ENCODE results near the gene RBM20. TPM values are rescaled to one million over a fixed set of nuclear protein-coding genes. Genes with fewer than 3 reads are reported as not detected.

The RBM20 gene
- total RNA-seq, 6 experiments from 2014 or later, result 0.04 to 0.29 (median 0.06) TPM

DNA sequence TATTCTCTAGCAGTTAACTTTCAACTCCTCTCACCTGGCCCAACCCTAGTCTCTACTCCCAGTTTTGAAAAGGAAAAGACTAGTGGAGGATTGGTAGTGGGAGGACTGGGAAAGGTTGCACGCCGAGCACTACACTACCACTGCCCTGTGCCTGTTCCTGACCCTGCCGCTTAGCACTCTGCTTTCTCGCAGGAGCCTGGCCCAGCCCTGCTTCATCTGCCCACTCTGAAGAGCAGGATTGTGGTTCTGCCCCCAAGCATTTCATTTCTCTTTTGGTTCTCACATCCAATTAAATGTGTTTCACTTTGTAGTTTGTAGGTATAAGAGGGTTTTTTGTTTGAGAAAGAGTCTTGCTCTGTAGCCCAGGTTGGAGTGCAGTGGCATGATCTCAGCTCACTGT is 31.5 kb upstream of the RBM20 start:
- Histone ChIP-seq H3K36me3 (no peaks in the 10 kb centered on the region), H3K27ac (no peak overlapping the region), H3K27me3 (no peaks in the 10 kb centered on the region), H3K9me3 (no peaks in the 10 kb centered on the region), H3K4me3 (no peak overlapping the region), H3K4me1 (no peaks in the 10 kb centered on the region)
- intact Hi-C loops (cut with DNase I), result no loop called here
- DNase-seq (no peak), ATAC-seq (no peak)
- WGBS (ENCODE audit: insufficient coverage, low coverage, low lambda C conversion rate, missing lambda C conversion rate), result 96% methylated on average over 4 of the region's 4 CpGs
- TF ChIP-seq POLR2A (IDR thresholded peaks at IDR 0.05), result no peak
- TF ChIP-seq, protein P1, sequence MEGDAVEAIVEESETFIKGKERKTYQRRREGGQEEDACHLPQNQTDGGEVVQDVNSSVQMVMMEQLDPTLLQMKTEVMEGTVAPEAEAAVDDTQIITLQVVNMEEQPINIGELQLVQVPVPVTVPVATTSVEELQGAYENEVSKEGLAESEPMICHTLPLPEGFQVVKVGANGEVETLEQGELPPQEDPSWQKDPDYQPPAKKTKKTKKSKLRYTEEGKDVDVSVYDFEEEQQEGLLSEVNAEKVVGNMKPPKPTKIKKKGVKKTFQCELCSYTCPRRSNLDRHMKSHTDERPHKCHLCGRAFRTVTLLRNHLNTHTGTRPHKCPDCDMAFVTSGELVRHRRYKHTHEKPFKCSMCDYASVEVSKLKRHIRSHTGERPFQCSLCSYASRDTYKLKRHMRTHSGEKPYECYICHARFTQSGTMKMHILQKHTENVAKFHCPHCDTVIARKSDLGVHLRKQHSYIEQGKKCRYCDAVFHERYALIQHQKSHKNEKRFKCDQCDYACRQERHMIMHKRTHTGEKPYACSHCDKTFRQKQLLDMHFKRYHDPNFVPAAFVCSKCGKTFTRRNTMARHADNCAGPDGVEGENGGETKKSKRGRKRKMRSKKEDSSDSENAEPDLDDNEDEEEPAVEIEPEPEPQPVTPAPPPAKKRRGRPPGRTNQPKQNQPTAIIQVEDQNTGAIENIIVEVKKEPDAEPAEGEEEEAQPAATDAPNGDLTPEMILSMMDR (IDR thresholded peaks at IDR 0.05), result no peak

DNA sequence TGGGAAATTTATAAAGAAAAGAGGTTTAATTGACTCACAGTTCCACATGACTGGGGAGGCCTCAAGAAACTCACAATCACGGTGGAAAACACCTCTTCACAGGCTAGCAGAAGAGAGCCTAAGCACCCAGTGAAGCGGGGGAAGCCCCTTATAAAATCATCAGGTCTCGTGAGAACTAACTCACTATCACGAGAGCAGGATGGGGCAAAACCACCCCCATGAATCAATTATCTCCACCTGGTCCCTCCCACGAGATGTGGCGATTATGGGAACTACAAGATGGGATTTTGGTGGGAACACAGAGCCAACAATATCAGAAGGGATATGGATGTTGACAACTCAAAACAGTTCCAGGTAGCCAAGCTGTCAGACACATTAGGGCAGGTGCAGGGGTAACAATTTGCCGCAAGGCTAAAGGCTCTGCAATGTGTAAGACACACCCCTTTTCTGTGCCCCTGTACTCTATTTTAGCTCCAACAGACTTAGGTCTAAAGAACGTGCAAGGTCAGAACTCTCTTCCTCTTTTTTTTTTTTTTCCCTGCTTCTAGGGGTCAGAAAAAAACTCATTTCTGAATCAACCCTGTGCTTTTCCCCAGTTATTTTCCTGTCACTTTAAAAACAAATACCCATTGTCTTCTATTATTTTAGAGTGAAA is 30.7 kb upstream of the RBM20 start:
- H3K36me3 ChIP-seq, result no peaks in the 10 kb centered on the region
- no peak for TF ChIP-seq POLR2A (IDR thresholded peaks at IDR 0.05)
- TF ChIP-seq, protein P1 (IDR thresholded peaks at IDR 0.05), result no peak
- DNase-seq, result no peak
- no peak overlapping the region for H3K27ac ChIP-seq
- H3K27me3 ChIP-seq, result no peaks in the 10 kb centered on the region
- WGBS (ENCODE audit: insufficient coverage, low coverage, low lambda C conversion rate, missing lambda C conversion rate), result 62% methylated on average over 6 of the region's 8 CpGs
- H3K4me1 ChIP-seq, result no peaks in the 10 kb centered on the region
- H3K9me3 ChIP-seq, result no peaks in the 10 kb centered on the region
- intact Hi-C loops (cut with DNase I), result no loop called here
- no peak overlapping the region for H3K4me3 ChIP-seq
- no peak for ATAC-seq

DNA sequence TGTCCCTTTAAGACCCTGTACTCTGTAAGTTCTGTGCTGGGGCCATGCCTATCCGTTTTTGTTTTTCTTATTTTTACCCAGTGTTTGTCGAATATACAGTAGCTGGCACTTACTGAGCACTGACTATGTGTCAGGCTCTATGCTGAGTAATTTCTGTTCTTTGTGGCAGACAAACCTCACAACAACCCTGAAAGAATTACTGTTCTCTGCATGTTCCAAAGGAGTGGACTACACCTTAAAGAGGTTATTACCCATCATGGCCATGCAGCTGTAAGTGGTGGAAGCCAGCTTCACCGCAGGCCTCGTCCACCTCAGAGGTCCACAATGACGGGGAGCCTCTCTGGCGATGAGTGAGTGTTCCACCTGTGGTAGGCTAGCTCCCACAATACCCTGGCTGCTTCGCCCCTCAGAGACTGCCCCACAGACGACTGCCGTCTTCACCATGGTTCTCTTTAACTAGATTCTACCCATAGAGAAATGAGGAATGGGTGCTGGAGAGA is 30.1 kb upstream of the RBM20 start:
- intact Hi-C loops (cut with DNase I), result no loop called here
- 83% methylated on average over 4 of the region's 9 CpGs for WGBS (ENCODE audit: insufficient coverage, low coverage, low lambda C conversion rate, missing lambda C conversion rate)
- TF ChIP-seq, protein P1 (IDR thresholded peaks at IDR 0.05), result no peak
- no peak for TF ChIP-seq POLR2A (IDR thresholded peaks at IDR 0.05)
- no peak for DNase-seq
- no peaks in the 10 kb centered on the region for H3K4me1 ChIP-seq
- H3K27me3 ChIP-seq, result no peaks in the 10 kb centered on the region
- H3K9me3 ChIP-seq, result no peaks in the 10 kb centered on the region
- H3K4me3 ChIP-seq, result no peak overlapping the region
- no peak for ATAC-seq
- no peaks in the 10 kb centered on the region for H3K36me3 ChIP-seq
- no peak overlapping the region for H3K27ac ChIP-seq

DNA sequence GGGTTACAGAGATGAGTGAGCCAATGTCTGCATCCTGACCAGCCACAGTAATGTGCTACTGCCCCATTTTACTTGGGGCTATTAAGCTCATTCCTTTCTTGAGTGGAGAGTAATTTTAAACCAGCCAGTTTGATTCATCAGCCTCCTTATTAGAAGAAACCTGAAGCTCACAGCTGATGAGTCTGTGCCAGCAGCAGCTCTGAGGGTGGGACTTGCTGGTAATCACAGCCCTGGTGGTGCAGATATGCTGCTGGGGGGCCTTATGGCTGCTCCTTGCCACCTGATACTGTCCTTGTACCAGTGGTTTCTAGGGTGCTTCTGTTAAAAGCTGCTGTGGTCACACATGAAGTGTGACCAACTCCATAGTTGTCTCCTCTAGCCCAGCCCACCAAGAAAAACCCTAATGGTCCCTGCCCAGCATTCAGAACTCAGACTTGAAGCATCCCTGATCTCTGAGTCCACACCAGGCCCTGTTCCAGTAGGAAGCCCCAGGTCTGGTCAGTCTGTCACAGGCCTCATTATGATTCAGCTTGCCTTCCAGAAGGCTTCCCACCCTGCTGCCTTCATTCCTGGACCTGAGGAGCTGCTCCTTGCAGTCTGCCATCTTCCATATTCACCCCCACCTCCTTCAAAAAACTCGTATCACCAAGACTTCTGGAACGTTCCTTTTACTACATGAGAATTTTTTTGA is 28.9 kb upstream of the RBM20 start:
- no peak for DNase-seq
- no peak for ATAC-seq
- H3K9me3 ChIP-seq, result no peaks in the 10 kb centered on the region
- intact Hi-C loops (cut with DNase I), result no loop called here
- no peaks in the 10 kb centered on the region for H3K36me3 ChIP-seq
- H3K4me1 ChIP-seq, result no peaks in the 10 kb centered on the region
- H3K27me3 ChIP-seq, result no peaks in the 10 kb centered on the region
- TF ChIP-seq POLR2A (IDR thresholded peaks at IDR 0.05), result no peak
- TF ChIP-seq, protein P1 (IDR thresholded peaks at IDR 0.05), result no peak
- H3K27ac ChIP-seq, result no peak overlapping the region
- 54% methylated on average over 2 of the region's 2 CpGs for WGBS (ENCODE audit: insufficient coverage, low coverage, low lambda C conversion rate, missing lambda C conversion rate)
- H3K4me3 ChIP-seq, result no peak overlapping the region
